IPS-18c (cell line): ENCODE measurements around the gene L2HGDH.

Experiments used
- H3K4me3 ChIP-seq: 2 replicates; pipeline ENCODE4 v1.7.0; 2013; ENCODE audit warnings: low read depth, mild to moderate bottlenecking, low read length, moderate library complexity; ENCODE audit not compliant: insufficient read depth
- H3K9me3 ChIP-seq: one replicate; pipeline ENCODE4 v1.6.1; 2013; ENCODE audit warnings: mild to moderate bottlenecking, low read length, moderate library complexity; ENCODE audit not compliant: control insufficient read depth, insufficient read depth

The L2HGDH gene

GRCh38 chr14:50312734-50313054 lies 665 bp upstream of the L2HGDH start:
- H3K9me3 ChIP-seq, result no peaks in the 10 kb centered on the region
- H3K4me3 ChIP-seq, result peak overlapping the region; percentile 94

GRCh38 chr14:50311337-50311971 lies 575 bp downstream of the L2HGDH start:
- H3K4me3 ChIP-seq, result peak overlapping the region; percentile 94
- peaks cover 1% of the 10 kb centered on the region for H3K9me3 ChIP-seq

GRCh38 chr14:50310445-50310844 lies 1.6 kb downstream of the L2HGDH start:
- H3K4me3 ChIP-seq, result no peak overlapping the region
- peaks cover 2% of the 10 kb centered on the region for H3K9me3 ChIP-seq

- Histone ChIP-seq H3K9me3 (peaks cover 2% of the 10 kb centered on the region), H3K4me3 (no peak overlapping the region)
Measured at GRCh38 chr14:50308363-50308915, 3.6 kb downstream of the L2HGDH start.

GRCh38 chr14:50303744-50304471 lies 8.1 kb downstream of the L2HGDH start:
- H3K9me3 ChIP-seq, result peaks cover 2% of the 10 kb centered on the region
- no peak overlapping the region for H3K4me3 ChIP-seq

- Histone ChIP-seq H3K9me3 (peaks cover 2% of the 10 kb centered on the region), H3K4me3 (no peak overlapping the region)
Measured at GRCh38 chr14:50301914-50302313, 10.1 kb downstream of the L2HGDH start.

- Histone ChIP-seq H3K9me3 (no peaks in the 10 kb centered on the region), H3K4me3 (no peak overlapping the region)
Measured at GRCh38 chr14:50299585-50299984, 12.4 kb downstream of the L2HGDH start.

GRCh38 chr14:50290306-50290705 lies 21.7 kb downstream of the L2HGDH start:
- H3K9me3 ChIP-seq, result no peaks in the 10 kb centered on the region

GRCh38 chr14:50288146-50288545 lies 23.9 kb downstream of the L2HGDH start:
- Histone ChIP-seq H3K9me3 (no peaks in the 10 kb centered on the region), H3K4me3 (no peak overlapping the region)

More at GRCh38 chr14:50290306-50290705, 21.7 kb downstream of the L2HGDH start:
- H3K4me3 ChIP-seq, result no peak overlapping the region

- Histone ChIP-seq H3K9me3 (no peaks in the 10 kb centered on the region), H3K4me3 (no peak overlapping the region)
Measured at GRCh38 chr14:50285861-50286260, 26.2 kb downstream of the L2HGDH start.

GRCh38 chr14:50272498-50272897 lies 39.5 kb downstream of the L2HGDH start:
- Histone ChIP-seq H3K4me3 (no peak overlapping the region), H3K9me3 (no peaks in the 10 kb centered on the region)

- H3K4me3 ChIP-seq, result no peak overlapping the region
- H3K9me3 ChIP-seq, result no peaks in the 10 kb centered on the region
Measured at GRCh38 chr14:50270932-50271331, 41.1 kb downstream of the L2HGDH start.

GRCh38 chr14:50265029-50265428 lies 47.0 kb downstream of the L2HGDH start:
- Histone ChIP-seq H3K9me3 (no peaks in the 10 kb centered on the region), H3K4me3 (no peak overlapping the region)

- Histone ChIP-seq H3K9me3 (no peaks in the 10 kb centered on the region), H3K4me3 (no peak overlapping the region)
Measured at GRCh38 chr14:50263321-50263720, 48.7 kb downstream of the L2HGDH start.

GRCh38 chr14:50262865-50263264 lies 49.2 kb downstream of the L2HGDH start:
- Histone ChIP-seq H3K9me3 (no peaks in the 10 kb centered on the region), H3K4me3 (no peak overlapping the region)

- H3K9me3 ChIP-seq, result no peaks in the 10 kb centered on the region
Measured at GRCh38 chr14:50260511-50260910, 51.5 kb downstream of the L2HGDH start.

GRCh38 chr14:50260072-50260471 lies 52.0 kb downstream of the L2HGDH start:
- H3K9me3 ChIP-seq, result no peaks in the 10 kb centered on the region
- H3K4me3 ChIP-seq, result no peak overlapping the region

More at GRCh38 chr14:50260511-50260910, 51.5 kb downstream of the L2HGDH start:
- H3K4me3 ChIP-seq, result no peak overlapping the region

GRCh38 chr14:50257732-50258131 lies 54.3 kb downstream of the L2HGDH start:
- H3K9me3 ChIP-seq, result no peaks in the 10 kb centered on the region

More at GRCh38 chr14:50257732-50258131, 54.3 kb downstream of the L2HGDH start:
- H3K4me3 ChIP-seq, result no peak overlapping the region
